Activated gamma-delta T cell treated with Interleukin-2 at 50 U/mL for 16 hours (primary cell): ENCODE data around the gene FAM107B.

Experiments
- DNase-seq: peaks from one replicate; pipeline ENCODE4 v3.0.0-alpha.2; 2020

The FAM107B gene

DNA sequence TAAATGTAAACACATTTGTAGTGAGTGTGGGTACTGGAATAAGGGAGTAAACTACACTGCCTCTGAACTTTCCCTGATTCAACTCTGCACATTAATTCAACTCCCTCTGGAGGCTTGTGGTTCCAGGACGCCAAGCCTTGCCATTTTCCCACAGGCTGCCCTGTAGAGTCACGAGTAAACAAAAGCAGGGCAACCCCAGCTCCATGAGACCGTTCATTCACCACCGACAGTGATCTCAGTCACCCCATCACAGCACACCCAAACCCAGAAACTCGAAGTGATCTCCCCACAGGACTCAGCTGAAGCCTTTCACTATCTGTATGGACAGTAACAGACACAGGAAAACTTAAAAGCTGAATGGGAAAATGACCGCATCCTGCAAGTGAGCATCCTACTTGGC is 225.2 kb downstream of the FAM107B start:
- no peak for DNase-seq

DNA sequence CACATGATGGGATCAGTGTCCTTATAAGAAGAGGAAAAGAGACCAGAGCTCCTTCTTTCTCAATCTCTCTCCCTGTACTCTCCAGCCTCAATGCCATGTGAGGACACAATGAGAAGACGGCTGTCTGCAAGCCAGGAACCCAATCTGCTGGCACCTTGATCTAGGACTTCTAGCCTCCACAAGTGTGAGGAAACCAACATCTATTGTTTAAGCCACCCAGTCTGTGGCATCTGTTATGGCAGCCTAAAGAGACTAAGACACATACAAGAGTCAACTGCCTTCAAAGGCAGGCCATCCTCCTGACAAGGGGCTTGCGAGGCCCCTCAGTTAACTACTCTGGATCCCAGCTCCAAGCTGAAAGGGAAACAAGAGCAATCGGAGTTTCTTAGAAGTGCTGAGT is 225.7 kb downstream of the FAM107B start:
- no peak for DNase-seq

DNA sequence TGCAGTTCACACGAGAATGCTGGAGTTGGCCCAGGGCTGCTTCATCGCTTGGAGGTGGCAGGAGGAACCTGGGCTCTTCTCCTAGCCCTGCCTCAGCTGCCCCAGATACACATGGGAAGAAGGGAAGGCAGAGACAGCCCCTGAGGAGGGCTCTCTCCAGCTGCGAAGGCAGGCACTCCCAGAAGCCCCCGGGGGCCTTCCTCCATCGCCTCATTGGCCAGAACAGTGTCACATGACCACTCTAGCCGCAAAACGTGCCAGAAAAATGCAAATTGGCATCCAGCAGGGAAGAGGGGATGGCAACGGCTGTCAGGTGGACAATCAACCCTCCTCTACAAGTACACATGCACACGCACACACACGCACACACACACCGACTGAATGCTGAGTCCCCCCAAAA is 226.2 kb downstream of the FAM107B start:
- DNase-seq, result no peak

DNA sequence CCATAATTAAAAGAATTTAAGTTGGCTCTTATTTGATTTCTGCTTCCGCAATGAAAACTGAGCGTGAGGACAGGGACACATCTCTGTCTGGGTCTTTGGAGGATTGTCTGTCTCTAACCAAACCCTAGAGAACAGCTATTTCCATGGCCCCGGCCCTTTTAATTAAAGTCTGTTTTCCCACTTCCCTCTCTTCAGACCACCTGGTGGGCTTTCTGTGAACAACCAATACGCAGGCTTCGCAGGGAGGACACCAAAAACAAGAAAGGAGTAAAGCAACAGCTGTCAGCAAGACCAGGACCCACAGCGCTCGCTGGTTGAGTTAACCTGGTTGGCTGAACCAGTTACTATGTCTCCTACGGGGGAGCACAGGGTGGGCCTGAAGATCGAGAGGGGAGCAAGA is 226.9 kb downstream of the FAM107B start:
- DNase-seq, result no peak

DNA sequence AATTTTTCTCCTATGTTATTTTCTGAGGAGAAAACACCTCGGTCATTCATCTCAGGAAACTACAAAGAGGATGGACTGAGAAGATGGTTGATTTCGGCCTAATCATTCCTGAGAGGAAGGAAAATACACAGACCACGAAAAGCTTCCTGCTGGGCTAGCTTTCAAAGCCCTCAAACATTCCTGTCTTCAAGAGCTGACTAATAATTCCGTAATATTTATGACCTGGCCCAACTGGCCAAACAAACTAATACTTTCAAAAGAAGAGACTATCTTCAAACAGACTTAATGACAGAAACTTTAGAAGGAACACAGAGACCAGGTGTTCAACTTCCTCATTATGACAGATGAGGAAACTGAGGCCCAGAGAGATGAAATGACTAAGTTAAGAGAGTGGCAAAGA is 228.9 kb downstream of the FAM107B start:
- no peak for DNase-seq

DNA sequence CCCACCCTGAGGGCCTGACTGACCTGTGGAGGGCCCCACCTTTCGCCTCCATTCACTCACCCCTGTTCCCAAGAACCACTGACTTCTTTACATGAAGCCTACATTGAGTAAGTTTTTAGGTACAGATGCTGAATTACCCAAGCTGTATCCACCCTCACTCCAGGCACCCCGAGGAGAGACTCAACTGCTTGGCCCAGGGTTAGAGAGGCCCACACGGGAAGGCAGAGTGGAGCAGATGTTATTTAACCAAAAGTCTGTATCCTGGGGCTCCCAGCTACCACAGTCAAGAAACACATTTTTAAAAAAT is 230.8 kb downstream of the FAM107B start:
- DNase-seq, result no peak

DNA sequence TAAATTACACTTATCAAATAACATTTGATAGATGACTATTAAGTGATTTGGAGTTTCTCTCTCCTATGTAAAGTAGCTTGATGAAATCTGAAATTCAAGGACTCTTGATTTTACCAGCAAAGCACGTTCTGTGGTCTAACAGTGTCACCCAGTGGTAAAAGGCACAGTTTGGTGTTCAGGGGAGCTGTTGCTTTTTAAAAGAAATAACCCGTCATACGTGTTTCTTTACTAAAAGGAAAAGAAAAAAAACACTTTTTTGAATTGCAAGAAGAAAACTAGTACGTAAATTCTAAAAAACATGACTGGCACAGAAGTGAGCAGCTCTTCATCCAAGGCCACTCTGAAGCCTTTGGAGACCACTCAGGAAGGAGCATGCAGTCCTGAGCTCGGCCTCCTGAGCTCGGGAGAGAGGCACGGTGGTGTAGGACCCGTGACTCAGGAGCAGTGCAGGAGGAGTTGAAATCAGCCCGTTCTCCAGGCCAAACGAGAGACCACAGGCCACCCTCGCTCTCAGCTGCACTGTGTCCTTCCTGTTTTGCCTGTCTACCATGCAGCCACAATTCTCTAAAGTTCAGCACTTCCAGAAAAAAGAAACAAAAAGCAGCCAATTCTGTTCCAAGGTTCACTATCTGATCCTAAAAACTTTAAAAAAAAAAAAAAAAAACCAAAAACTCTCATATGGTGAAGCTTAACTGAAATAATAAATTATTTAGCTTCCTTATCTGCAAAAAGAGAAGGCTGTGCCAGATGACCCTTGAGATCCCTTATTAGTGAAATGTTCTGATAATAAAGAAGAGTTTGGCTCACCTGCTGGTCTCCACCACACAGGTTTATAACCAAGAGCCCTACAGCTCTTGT is 231.4 kb downstream of the FAM107B start:
- peak; percentile 34 for DNase-seq

DNA sequence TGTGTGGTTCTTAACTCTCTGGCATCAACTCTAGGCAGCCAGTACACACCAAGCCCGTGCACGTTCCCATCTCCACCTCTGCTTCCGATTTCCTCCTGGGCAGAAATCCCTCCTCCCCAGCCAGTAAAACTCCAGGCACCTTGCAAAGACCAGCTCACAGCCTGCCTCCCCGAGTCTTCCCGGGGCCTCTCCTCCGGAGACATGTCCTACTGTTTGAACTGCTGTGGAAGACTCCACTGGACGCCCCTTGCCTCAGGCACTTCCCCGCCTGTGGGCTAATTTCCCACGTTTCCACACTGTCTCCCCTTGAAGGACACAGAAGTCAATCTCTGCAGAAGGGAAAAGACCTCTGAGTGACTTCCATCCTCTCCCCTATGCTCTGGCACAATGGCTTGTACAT is 233.3 kb downstream of the FAM107B start:
- no peak for DNase-seq

DNA sequence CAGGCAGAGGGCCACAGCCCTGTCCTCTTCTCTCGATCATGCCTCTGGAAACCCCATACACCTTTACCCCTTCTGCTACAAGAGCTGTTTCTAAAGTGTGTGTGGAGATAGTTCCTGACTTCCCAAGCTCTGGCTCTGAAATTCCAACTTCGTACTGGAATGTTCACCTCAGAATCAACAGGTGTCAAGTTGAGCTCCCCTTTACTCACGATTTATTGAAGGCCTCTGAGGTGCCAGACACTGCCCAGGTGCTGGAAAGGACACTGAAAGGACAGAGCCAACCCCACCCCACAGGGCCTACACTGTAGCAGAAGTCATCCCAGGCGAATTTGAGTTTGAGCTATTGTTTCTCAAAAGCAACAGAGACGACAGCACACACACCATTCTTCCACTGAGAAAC is 234.1 kb downstream of the FAM107B start:
- no peak for DNase-seq

DNA sequence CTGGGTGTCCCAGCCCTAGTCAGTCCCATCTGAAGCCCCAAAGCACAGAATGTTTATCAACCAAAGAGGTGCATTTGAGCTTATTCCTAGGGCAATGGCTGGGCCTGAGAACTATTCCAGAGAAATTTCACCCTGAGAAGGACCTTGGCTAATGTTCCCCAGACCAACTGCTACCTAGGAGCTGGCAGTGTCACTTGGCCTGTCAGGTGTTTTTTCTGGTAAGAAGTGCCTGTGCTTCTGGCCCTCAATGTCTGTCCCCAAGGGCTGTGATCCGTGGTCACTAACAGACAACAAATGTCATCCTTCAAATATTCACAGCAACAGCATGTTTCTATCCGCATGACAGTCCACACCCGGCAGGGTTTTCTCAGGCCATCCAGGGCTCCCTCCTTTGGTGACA is 234.6 kb downstream of the FAM107B start:
- DNase-seq, result no peak

DNA sequence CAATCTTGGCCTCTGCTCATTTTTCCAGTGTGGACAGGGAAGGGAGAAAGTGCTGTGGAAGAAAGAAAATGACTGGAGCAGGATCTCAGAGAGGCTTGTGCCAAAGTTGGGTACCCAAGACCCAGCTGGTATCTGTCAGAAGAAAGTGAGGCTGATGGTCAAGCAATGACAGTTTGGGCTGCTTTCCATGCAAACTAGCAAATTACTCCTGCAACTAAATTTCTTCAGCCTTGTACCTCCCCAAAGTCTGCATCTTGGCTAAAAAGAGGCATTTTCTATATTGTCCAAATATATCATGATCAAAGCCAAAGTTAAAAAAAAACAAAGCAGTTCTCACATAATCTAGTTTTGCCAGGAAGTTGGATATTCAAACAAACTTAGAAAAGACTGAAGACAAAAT is 235.5 kb downstream of the FAM107B start:
- no peak for DNase-seq

DNA sequence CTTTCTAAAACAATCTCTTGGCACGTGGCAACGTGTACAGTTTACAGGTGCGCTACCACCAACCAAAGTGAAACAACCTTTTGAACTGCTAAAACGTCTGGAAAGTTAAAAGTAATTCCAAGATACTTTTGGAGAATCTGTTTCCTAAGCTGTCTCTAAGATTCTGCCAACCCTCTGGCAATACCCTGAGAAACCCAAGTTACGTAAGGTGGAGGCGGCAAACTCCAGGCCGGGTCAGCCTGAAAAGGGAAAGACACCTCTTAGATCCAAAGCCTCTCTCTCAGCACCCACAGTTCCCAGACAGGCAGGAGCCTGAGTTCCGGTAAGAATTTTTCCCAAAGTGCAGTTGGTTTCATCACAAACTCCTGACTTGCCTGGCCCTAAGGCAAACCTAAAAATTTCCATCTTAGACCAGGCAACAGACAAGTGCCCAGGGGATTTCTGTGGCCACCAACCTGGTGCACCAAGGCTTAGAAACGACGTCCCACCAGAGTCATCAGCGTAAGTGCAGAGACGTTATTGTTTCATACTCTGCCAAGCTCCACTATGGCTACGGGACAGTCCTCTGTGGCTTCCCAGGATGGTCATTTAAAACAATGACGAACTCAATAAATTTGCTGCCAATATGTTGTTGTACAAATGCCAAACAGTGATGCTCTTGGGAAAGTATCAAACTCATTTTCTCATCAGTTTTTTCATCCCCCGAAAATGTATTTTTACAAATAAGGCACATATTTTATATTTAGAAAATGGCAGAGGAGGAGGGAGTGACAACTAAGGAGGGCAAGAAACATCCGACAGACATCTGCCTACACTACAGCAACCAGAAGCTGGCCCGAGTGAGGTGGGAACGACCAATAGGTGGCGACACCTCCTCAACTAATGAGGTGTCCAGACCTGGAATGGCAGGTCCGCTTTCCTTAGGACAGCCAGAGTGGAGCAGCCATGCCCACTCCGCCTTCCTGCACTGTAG is 238.2 kb downstream of the FAM107B start:
- DNase-seq, result peak; percentile 37

DNA sequence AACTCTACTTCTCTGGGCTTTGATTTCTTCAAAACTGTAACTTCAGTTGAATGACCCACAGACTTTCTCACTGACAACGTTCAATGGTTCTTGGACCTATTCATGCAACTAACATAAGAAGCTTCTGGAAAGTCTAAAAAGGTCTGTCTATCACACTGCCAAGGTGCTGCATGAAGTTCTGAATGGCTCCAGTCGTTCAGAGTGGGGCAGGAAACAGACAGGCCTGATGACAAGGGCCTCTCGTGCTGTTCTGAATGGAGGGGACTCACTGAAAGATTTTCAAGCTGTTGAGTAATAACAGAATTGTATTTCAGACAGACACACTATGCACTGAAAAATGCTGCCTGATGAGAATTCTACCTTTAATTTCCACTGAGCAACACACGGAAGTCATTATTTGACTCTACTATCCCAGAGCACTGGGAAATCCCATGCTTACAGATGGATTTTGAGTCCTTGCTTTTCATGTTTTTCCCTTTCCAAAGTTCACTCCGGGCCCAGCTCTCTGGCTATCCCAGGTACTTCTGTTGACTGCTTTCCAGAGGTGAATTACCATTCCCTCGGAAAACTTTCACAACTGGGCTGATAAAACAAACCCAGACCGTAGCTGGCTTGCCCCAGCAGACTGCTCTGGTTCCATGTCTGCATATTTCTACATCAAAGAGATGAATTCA is 239.1 kb downstream of the FAM107B start:
- DNase-seq, result no peak

DNA sequence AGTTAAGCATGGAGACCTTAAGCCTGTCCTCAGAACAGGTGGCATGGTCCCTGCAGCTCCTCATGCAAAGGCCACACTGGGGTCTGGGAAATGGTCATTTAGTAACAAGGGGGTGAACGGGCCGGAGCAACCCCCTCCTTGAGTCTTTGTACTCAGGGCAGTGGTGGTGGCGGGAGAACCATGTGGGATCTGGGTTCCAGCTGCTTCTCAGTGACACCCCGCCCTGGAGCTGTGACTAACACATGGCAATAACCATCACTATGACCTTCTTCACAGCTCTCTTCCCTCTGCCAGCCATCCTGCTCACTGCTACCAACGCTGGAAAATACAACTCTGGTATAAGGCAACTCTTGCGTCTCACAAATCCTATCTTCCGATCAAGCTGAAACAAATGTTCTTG is 240.5 kb downstream of the FAM107B start:
- DNase-seq, result no peak

DNA sequence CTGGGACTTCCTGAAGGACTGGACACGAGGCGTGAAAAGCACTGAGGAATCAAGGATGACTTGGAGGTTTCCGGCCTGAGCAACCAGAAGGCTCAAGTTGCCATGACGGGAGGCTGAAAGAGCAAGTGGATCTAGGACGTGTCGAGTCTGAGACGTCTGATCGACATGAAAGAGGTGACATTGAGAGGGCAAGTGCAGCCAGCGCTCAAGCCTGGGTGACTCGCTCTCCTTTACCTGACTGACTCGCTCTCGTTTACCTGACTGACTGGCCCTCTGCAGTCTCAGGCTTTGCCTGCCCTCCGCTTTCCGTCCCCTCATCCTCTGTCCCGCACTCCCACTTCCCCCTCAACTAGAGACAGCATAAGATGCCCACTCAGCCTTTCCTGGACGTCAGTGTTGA is 241.4 kb downstream of the FAM107B start:
- no peak for DNase-seq

DNA sequence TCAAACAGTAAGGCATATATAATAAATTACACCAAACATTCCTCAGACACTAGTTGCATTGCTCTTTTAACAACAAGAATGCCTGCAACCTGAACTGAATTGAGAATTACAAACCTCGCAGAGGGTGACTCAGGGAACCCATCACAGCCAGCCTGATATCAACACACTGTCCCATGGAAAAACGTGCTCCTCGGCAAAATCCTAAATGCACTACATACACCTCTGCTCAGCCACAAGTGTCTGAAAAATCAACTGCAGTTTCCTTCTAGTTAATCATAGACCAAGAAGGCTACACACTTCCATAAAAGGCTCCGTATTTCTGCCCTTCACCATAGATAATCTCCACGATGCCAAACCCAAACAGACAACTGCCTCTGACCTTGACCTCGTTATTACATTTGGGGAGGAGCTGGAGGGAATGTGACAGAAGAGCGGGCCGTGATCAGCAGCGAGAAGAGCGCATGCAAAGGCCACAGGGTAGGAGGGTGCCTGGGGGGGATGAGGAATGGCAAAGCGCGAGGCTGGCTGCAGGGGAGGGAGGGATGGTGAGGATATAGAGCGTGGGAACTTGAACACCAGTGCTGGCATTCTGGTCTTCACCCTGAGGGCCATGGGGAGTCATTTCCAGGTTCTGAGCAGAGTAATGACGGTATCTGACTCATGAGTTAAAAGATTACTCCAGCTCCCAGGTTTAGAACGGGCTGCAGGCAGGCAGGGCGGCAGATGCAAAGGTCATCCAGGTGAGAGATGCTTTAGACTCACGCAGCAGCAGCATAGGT is 242.0 kb downstream of the FAM107B start:
- DNase-seq, result no peak

DNA sequence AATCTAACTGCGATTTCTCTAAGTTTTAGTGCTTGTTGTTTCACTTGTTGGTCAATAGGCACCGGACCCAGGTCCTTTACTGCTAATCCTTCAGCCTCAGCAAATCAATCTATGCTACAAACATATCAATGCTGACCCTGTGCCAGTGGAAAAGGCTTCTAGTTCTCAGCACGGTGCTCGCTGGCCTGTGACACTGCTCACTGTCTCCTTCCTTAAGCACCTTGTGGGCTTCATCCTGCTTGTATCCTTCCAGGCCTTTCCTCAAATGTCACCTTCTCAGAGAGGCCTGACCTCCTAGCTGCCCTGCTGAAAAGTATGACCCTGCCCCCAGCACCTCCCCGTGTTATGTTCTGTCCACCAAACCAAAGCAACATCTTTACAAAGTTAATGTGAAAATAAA is 242.7 kb downstream of the FAM107B start:
- DNase-seq, result no peak

DNA sequence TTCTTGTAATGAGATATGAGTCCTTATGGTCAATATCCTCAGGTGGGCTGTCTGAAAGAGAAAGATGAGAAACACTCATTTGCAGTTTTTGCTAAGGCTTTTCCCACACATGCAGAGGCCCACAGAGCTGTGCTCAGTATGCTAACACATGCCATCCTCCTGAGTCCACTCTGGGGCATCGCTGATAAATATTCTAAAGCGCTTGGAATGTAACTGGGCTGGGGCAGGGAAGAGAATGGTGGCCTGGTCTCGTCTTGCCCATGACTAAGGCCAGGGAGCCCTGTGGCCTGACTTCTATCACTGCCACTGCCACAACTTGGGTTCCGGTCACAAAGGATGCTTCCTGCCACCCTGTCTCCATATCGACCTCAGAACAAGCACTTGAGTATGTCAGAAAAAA is 244.2 kb downstream of the FAM107B start:
- DNase-seq, result no peak

DNA sequence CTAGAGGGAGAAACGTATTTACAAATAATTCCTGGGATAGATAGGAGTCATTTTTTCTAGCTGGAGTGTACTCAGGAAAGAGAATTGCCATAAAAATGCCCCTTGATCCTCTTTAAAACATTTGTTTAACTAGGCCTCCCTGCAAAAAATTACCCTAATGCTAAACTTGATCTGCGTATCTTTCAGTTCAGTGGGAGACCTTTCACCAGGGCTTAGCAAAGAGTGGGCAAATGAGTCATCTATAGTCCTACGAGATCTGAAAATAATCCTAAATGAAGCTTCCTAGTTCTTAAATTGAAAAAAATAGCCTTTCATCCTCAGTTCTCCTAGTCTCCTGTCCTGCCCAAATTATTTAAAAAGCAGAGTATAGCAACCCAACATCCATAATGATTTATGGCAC is 245.3 kb downstream of the FAM107B start:
- DNase-seq, result no peak

DNA sequence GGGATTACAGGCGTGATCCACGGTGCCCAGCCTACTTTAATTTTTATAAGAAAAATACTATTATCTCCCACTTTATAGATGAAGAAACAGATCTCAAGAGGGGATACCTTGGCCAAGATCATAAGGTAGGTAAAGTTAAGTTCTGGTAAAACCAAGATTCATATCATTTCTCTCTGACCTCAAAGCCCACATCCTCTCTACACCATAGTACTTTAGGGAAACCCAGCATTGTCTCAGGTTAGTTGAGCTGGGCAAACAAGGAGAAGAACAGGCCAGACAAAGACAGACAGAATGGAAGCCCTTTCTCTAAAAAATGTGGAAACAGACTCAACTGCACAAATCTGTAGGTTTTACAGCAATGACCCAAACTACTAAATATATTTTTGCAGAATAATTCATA is 246.2 kb downstream of the FAM107B start:
- no peak for DNase-seq

DNA sequence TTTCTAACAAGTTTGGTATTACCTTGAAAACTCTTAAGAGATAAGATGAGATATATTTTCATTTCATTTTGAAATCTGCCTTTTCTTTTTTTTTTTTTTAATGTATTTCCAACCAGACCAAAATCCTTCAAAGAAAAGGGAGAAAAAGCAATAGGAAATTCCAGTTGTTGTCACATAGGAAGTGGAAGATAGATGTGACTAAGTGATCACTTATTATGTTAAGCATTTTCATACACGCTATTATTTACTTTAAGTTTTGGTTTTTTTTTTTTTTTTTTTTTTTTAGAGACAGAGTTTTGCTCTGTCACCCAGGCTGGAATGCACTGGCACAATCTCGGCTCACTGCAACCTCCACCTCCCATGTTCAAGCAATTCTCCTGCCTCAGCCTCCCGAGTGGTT is 246.8 kb downstream of the FAM107B start:
- DNase-seq, result no peak

DNA sequence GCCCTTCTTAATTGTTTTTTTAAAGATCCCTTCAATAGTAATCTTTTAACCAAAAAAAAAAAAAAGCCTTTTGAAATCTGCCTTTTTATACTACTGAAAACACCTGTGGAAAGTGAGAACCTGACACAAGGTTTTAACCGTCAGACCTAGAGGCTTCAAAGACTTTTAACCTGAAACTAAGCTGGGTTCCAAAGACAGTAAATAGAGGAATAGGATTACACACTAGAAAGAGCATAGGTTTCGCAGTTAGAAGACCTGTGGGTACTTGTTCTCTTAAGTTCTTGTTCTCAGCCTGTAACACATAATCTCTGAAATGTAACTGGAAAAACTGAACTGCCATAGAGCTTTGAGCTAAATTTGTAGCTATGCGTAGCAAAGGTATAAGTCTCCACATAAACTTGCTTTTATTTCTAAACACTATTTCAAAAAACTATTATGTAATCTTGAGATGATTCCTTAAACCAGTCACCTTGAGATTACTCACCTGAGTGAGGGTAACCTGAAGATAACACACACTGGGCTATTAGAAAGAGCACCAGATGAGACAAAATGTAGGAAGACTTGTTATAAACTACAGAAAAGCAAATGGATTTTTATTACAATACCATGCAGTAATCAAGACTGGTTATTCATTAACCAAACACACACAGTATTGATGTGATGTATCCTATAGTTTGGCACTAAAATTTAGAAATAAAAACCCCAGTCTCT is 247.4 kb downstream of the FAM107B start:
- no peak for DNase-seq
